GM13977 (cell line): ENCODE results near the gene PLD4.

Experiments used
- DNase-seq: peaks from one replicate; pipeline ENCODE4 v3.0.0; 2012; ENCODE audit warnings: low spot score
- in situ Hi-C: fragments of 300-500 bp; cut with MboI; formaldehyde crosslinking; loops from one replicate; pipeline ENCODE4 v1.12.0; 2022; ENCODE audit warnings: low sequenced_read_pairs, low pct_unique_long_range_greater_than_20kb, mixed read lengths, inconsistent platforms; ENCODE audit not compliant: unreplicated experiment
- TF ChIP-seq, protein P1 (sequence below): IDR thresholded peaks from 2 replicates; pipeline ENCODE4 v1.5.1; 2012; ENCODE audit warnings: mild to moderate bottlenecking, control low read depth; ENCODE audit not compliant: insufficient read depth; ENCODE audit errors: extremely low read depth, missing control alignments

The PLD4 gene

DNA sequence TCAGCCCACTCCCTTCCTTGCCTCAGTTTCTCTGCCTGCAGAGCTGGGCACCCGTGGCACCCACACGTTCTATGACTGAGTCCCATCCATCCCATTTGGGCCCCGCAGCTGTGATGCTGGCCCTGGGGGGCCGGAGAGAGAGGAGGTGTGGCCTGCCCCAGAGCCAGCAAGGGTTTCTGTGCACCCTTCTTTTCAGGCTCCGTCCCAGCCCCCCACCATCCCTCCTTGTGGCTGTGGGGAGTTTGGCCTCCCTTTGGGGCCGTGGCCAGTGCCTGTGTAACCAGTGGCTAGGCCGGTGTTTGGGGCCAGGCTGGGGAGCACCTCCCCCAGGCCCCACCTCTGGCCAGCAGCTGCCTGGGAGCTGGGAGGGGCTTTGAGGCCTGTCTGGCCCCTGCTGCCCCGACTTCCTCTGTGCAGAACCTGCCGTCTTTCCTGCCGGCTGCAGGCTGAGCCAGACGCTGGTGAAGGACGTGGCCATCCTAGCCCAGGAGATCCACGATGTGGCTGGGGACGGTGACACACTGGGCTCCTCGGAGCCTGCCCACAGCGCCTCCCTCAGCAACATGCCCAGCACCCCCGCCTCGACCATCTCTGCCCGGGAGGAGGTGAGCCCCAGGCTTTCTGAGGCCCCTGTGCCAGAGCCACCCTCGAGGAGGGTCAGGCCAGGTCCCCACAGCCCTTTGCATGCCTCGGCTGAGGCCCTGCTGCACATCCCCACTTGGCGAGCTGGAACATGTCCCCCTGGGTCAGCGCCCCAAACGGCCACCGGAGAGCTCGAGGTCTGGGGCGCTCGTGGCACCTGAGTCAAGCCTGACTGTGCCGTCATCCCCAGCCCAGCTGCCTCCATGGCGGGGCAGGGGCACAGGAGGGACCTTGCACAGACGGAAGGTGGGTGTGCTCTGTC, 31.9 kb upstream of the PLD4 start:
- DNase-seq, result no peak
- TF ChIP-seq, protein P1, sequence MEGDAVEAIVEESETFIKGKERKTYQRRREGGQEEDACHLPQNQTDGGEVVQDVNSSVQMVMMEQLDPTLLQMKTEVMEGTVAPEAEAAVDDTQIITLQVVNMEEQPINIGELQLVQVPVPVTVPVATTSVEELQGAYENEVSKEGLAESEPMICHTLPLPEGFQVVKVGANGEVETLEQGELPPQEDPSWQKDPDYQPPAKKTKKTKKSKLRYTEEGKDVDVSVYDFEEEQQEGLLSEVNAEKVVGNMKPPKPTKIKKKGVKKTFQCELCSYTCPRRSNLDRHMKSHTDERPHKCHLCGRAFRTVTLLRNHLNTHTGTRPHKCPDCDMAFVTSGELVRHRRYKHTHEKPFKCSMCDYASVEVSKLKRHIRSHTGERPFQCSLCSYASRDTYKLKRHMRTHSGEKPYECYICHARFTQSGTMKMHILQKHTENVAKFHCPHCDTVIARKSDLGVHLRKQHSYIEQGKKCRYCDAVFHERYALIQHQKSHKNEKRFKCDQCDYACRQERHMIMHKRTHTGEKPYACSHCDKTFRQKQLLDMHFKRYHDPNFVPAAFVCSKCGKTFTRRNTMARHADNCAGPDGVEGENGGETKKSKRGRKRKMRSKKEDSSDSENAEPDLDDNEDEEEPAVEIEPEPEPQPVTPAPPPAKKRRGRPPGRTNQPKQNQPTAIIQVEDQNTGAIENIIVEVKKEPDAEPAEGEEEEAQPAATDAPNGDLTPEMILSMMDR, result no peak
- in situ Hi-C loops, result no loop called here

DNA sequence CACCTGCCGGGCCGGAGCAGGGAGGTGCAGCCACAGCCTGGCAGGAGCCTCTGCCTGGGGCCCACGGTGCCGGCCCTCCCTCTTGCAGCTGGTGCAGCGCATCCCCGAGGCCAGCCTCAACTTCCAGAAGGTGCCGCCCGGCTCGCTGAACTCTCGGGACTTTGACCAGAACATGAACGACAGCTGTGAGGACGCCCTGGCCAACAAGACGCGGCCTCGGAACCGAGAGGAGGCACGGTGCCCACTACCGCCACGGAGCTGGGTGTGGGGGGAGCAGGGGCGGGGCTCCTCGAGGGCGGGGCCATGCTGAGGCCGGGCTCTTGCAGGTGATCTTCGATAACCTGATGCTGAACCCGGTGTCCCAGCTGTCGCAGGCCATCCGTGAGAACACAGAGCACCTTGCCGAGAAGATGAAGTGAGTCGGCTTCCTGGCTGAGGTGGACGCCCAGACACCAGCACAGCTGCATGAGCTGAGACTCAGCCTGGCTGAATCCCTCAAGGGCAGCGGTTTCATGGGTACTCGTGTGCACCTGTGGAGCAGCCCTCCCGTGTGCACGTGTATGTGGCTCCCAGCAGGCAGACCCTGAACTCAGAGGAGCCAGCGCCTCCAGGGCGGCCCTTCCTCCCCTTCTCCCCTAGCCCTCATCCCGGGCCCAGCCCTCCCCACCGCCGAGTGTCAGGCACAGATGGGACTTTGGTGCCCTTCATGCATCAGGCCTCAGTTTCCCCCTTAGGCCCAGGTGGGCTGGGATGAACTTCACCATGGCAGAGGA, 31.1 kb upstream of the PLD4 start:
- no peak for DNase-seq
- in situ Hi-C loops, result no loop called here
- TF ChIP-seq, protein P1, result no peak

DNA sequence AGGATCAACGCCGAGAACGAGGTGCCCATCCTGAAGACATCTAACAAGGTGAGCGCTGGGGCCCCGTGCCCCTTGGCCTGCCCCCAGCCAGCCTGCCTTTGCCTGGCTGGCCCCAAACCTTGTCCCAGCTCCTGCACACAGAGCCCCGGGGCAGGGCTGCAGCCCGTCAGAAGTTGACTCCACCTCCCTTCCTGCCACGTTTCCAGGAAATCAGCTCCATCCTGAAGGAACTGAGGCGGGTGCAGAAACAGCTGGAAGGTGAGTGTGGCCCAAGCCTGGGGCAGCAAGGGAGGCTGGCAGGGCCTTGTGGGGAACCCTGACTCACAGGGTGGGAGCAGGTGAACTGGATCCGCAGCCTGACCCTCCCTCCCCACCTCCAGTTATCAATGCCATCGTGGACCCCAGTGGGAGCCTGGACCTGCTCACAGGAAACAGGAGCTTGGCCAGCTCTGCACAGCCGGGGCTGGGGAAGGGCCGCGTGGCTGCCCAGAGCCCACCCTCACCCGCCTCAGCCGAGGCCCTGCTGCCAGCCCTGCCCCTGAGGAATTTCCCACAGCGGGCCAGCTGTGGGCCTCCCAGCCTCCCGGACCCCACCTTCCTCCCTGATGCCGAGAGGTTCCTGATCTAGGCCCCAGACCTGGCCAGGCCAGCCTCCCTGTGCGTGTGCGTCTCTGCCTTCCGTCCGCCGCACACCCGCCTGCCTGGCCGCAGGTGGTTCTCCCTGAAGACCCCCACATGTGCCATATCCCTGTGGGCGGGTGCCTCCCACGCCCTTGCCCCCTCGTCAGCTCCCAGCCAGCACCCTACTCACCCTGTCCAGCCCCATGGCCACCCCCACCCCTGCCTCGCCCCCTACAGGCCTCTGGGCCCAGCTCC, 30.1 kb upstream of the PLD4 start:
- no peak for DNase-seq
- TF ChIP-seq, protein P1, result no peak
- in situ Hi-C loops, result no loop called here

DNA sequence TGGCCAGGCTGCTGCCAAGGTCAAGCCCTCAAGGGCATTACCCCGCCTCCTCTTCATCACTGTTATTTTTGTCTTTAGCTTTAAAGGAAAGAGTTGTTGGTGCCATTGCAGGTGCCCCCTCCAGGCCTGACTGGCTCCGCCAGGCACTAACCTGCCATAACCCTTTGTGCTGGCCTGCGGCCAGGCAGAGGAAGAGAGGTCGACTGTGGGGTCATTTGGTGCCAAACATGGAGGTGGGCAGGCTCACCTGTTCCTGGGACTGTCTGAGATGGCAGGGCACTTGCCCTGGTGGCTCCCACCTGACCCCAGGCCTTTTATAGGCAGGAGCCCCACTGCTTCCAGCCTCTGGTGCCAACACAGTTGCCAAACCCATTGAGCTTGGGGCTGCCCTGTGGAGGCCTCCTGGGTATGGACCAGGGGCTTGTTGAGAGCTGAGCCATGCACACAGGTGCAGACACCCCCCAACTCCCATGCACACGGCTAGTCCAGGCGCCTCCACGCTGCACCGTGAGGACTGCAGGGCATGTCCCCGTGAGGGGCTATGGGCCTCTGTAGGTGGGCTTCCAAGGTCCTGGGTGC, 29.4 kb upstream of the PLD4 start:
- in situ Hi-C loops, result no loop called here
- peak; percentile 13 for DNase-seq
- TF ChIP-seq, protein P1, result no peak

DNA sequence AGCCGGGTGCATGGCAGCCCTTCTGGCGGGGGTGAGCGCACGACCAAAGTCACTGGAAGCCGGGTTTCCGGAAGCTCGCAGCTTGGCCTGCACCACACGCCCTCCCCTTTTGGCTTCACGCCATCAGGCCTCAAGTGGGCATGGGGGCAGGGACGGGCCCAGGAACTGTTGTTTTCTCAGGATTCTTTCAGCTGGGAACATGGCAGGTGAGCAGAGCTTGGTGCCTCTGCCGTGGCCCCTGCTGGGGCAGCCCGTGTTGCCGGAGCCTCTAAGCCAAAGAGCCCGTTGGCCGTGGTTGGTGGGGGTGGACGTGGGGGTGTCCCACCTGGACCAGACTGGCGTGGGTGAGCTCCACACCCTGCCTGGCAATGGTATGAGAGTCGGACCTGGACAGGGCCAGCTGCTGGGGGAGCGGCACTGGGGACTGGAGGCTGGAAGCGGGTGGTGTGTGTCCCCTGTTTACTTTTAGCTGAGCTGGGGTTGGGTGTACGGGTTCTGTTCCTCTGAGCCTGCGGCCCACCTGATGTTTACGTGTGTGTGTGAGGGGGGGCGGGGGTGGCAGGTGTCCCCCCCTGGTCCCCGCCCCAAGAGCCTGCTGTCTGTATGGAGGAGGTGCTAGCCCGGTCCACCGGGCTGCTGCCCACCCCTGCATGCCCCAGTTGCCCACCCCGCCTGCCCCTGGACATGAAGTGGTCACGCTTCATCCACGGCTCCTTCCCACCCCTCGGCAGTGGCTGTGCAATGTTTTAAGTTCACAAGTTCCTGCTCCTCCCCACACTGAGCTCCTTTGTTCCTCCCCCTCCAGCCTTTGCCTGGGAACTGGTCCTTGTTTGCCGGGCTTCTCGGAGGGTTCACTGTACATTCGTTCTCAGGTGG, 28.7 kb upstream of the PLD4 start:
- in situ Hi-C loops, result no loop called here
- TF ChIP-seq, protein P1, result no peak
- DNase-seq, result peak; percentile 26
